Upper lobe of left lung (tissue), 6 donors: Measurements from ENCODE around the gene CPZ. TPM values are rescaled to one million over a fixed set of nuclear protein-coding genes. Genes with fewer than 3 reads are reported as not detected.

ENCODE experiments used
- ATAC-seq, 2 donors: fragments of 200-7000 bp; cut with Tn5 transposase; one replicate each; pipeline ENCODE4 v1.9.1; 2022; ENCODE audit warnings: mild to moderate bottlenecking in 2 of 2, moderate library complexity in 2 of 2; ENCODE audit not compliant: low FRiP score in 2 of 2
- DNase-seq, 2 donors: peaks; one replicate each; pipeline ENCODE4 v3.0.0-alpha.2; 2019 to 2020
- H3K27ac ChIP-seq, 4 donors: fragments of 200-600 bp; sonication (generic); one replicate each; pipeline ENCODE4 v1.5.1; 2016 to 2019
- H3K27me3 ChIP-seq, 4 donors: fragments of 200-600 bp; sonication (generic); one replicate each; pipeline ENCODE4 v1.5.1; 2017 to 2019
- H3K36me3 ChIP-seq, 4 donors: fragments of 200-600 bp; sonication (generic); one replicate each; pipeline ENCODE4 v1.5.1; 2016 to 2019
- H3K4me1 ChIP-seq, 4 donors: fragments of 200-600 bp; sonication (generic); one replicate each; pipeline ENCODE4 v1.5.1; 2018 to 2019
- H3K4me3 ChIP-seq, 4 donors: fragments of 200-600 bp; sonication (generic); one replicate each; pipeline ENCODE4 v1.5.1; 2017 to 2019; ENCODE audit warnings: mild to moderate bottlenecking in 2 of 4, moderate library complexity in 1 of 4
- H3K9me3 ChIP-seq, 4 donors: fragments of 200-600 bp; sonication (generic); one replicate each; pipeline ENCODE4 v1.5.1; 2018 to 2019
- EP300 ChIP-seq, 4 donors: sonication (generic); formaldehyde crosslinking; IDR thresholded peaks; one replicate each; pipeline ENCODE4 v1.5.1; 2017; ENCODE audit warnings: antibody characterized with exemption in 4 of 4, control low read depth in 2 of 4
- POLR2A ChIP-seq, 4 donors: fragments of 450-650 bp; IDR thresholded peaks; one replicate each; pipeline ENCODE4 v1.5.1; 2016 to 2017; ENCODE audit warnings: antibody characterized with exemption in 4 of 4, mild to moderate bottlenecking in 2 of 4
- POLR2AphosphoS5 ChIP-seq, 2 donors: sonication (generic); formaldehyde crosslinking; IDR thresholded peaks; one replicate each; pipeline ENCODE4 v1.5.1; 2017; ENCODE audit warnings: antibody characterized with exemption in 2 of 2
- WGBS, 2 donors: methylation state at CpG; one replicate each; pipeline ENCODE4 v1.1.5; 2017 to 2018; 5-methylcytosine and 5-hydroxymethylcytosine counted together
- total RNA-seq, 6 donors: library from RNA; depleted of rRNA in 4 of 6; stranded (reverse); fragments of >200 nt in 4 of 6; gene quantifications; one replicate each; pipeline versions ENCODE4 v1.1.0 to v1.2.1, GENCODE V29; 2016 to 2021
- TF ChIP-seq, protein P1 (sequence below), 6 experiments: fragments of 450-650 bp in 4 of 6; fragments of 200-600 bp in 2 of 6; sonication (generic) in 2 of 6; IDR thresholded peaks; one replicate each; pipeline ENCODE4 v1.5.1; 2016 to 2019; ENCODE audit warnings: antibody characterized with exemption in 6 of 6
- donor health status: DM: no; HTN: no; CAD: no; lungs with moderate emphysema.
- donor health status: DM: no; HTN: yes; CAD: no; lungs with severe emphysema.

CPZ gene
- total RNA-seq, 6 donors from 2014 or later = 0.78 to 8.6 (median 1.2) TPM; not detected in 2

DNA sequence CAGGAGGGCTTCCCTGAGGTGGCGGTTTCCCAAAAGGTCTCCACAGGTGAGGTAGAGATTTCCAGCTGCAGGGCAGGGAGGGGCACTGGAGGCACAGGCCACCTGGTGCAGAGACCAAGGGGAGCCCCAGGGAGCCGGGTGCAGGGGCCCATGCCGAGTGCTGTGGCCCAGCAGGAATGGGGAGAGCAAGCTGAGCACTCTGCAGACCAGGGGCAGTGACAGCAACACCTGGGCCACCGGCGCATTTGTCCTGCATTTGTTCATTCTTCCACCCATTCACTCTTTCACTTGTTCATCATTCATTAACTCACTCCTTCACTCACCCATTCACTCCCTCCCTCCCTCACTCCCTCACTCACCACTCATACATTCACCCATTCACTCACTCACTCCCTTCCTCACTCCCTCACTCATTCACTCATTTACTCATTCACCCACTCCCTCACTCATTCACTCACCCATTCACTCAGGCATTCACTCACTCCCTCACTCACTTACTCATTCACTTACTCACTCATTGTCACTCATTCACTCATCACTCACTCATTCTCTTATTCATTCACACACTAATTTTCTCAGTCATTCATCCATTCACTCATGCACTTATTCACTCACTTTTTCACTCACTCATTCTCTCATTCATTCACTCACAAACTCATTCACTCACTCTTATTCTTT, 16.3 kb downstream of the CPZ start:
- Histone ChIP-seq H3K27me3 (no peaks in the 10 kb centered on the region), H3K36me3 (no peaks in the 10 kb centered on the region), H3K27ac (no peak overlapping the region), H3K4me3 (no peak overlapping the region), H3K9me3 (no peaks in the 10 kb centered on the region), H3K4me1 (peaks cover 4 to 5% (median 4%) of the 10 kb centered on the region in 4 donors)
- ATAC-seq (no peak), DNase-seq (peak in 1 of 2 donors; percentile 30)
- 68 to 97% methylated on average over 4 to 5 of the region's 5 CpGs for WGBS, 2 donors
- TF ChIP-seq POLR2AphosphoS5 (IDR thresholded peaks at IDR 0.05) = no peak
- no peak for TF ChIP-seq POLR2A (IDR thresholded peaks at IDR 0.05)
- no peak for TF ChIP-seq EP300 (IDR thresholded peaks at IDR 0.05)
- TF ChIP-seq, protein P1, sequence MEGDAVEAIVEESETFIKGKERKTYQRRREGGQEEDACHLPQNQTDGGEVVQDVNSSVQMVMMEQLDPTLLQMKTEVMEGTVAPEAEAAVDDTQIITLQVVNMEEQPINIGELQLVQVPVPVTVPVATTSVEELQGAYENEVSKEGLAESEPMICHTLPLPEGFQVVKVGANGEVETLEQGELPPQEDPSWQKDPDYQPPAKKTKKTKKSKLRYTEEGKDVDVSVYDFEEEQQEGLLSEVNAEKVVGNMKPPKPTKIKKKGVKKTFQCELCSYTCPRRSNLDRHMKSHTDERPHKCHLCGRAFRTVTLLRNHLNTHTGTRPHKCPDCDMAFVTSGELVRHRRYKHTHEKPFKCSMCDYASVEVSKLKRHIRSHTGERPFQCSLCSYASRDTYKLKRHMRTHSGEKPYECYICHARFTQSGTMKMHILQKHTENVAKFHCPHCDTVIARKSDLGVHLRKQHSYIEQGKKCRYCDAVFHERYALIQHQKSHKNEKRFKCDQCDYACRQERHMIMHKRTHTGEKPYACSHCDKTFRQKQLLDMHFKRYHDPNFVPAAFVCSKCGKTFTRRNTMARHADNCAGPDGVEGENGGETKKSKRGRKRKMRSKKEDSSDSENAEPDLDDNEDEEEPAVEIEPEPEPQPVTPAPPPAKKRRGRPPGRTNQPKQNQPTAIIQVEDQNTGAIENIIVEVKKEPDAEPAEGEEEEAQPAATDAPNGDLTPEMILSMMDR (IDR thresholded peaks at IDR 0.05) = no peak

DNA sequence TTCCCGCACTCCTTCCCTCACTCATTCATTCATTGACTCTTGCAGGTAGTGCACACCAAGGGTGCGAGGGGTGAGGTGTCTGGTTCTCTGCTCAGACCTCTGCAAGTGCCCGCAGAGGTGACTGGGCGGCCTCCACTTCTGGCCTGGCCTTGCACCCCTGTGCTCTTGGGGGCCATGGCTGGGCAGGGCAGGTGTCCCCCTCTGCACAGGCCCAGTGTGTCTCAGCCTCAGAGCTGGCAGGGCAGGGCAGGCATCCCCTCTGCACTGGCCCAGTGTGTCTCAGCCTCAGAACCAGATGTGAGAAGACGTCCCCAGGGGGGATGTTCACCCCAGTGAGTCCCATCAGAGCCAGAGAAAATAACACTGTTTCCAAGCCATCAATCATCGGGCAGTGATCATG, 16.8 kb downstream of the CPZ start:
- DNase-seq (peak in 1 of 2 donors; percentile 22), ATAC-seq (no peak)
- Histone ChIP-seq H3K4me3 (no peak overlapping the region), H3K9me3 (no peaks in the 10 kb centered on the region), H3K27ac (no peak overlapping the region), H3K4me1 (peaks cover 4 to 5% (median 4%) of the 10 kb centered on the region in 4 donors), H3K27me3 (no peaks in the 10 kb centered on the region), H3K36me3 (no peaks in the 10 kb centered on the region)
- 89 to 99% methylated on average over 4 to 6 of the region's 6 CpGs for WGBS, 2 donors
- TF ChIP-seq EP300 (IDR thresholded peaks at IDR 0.05) (no peak), POLR2AphosphoS5 (IDR thresholded peaks at IDR 0.05) (no peak), POLR2A (IDR thresholded peaks at IDR 0.05) (no peak)
- TF ChIP-seq, protein P1 (IDR thresholded peaks at IDR 0.05) = no peak

DNA sequence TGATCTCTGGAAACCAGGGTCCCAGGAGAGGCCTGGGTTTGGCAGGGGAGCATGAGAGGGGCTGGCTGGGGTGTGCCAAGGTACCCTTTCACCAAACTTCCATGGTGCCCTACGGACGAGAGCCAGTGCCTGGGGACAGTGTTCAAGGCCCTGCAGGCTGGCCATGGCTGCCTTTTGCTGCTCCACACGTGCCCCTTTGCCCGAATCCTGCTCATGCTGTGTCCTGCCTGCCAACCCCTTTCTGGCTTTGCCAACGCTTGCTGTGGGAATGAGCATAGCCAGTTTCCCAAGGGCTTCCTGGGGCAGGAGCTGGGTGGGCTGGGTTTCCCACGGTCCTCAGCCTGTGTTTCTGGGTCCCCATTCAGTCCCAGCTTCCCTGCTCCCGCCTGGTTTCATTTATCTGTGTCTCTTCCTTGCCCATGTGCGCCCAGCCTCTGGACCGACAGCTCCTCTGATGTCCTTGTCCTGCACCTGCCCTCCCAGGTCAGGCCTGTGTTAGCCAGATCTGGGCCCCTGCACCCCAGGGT, 17.3 kb downstream of the CPZ start:
- H3K4me3 ChIP-seq = no peak overlapping the region
- WGBS, 2 donors = 76 to 86% methylated on average over 7 to 9 of the region's 9 CpGs
- no peaks in the 10 kb centered on the region for H3K9me3 ChIP-seq
- ATAC-seq = no peak
- peak in 1 of 2 donors; percentile 32 for DNase-seq
- TF ChIP-seq, protein P1 (IDR thresholded peaks at IDR 0.05) = no peak
- TF ChIP-seq EP300 (IDR thresholded peaks at IDR 0.05) (no peak), POLR2A (IDR thresholded peaks at IDR 0.05) (no peak), POLR2AphosphoS5 (IDR thresholded peaks at IDR 0.05) (no peak)
- no peaks in the 10 kb centered on the region for H3K36me3 ChIP-seq
- H3K4me1 ChIP-seq = peaks cover 4 to 5% (median 4%) of the 10 kb centered on the region in 4 donors
- H3K27ac ChIP-seq = no peak overlapping the region
- no peaks in the 10 kb centered on the region for H3K27me3 ChIP-seq

DNA sequence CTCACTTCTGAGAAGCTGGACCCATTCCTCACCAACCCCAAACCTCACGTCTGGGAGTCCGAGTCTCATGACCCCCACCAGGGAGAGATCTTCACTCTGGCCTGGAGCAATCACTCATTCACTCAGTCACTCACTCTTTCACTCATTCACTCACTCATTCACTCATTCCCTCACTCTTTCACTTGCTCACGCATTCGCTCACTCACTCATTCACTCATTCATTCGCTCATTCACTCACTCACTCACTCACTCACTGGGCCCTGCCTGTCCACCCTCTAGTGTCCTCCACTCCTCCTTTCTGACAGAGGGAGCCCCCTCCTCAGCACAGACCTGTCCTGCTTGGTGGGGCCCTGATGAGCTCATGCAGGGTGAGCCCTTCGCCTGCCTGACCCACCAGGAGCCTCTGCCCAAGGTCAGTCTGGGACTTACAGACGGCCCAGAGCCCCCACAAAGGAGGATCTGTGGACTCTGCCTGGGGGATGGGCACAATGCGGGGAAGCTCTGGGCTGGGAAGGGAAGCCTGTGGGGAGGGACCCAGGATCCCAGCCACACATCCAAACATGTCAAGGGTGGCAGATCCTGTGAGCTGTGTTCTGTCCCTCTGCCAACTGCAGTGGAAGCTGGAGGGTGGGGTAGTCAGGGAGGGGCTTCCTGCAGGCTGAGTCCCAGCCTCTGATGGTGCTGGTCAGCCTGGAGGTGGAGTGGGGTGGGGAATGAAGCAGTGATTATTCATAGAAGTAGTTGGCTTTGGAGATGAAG, 18.5 kb downstream of the CPZ start:
- Histone ChIP-seq H3K9me3 (no peaks in the 10 kb centered on the region), H3K4me3 (no peak overlapping the region), H3K27ac (no peak overlapping the region), H3K27me3 (no peaks in the 10 kb centered on the region), H3K4me1 (peaks cover 4 to 5% (median 4%) of the 10 kb centered on the region in 4 donors), H3K36me3 (no peaks in the 10 kb centered on the region)
- no peak for TF ChIP-seq EP300 (IDR thresholded peaks at IDR 0.05)
- TF ChIP-seq POLR2A (IDR thresholded peaks at IDR 0.05) = no peak
- TF ChIP-seq, protein P1 (IDR thresholded peaks at IDR 0.05) = no peak
- no peak for TF ChIP-seq POLR2AphosphoS5 (IDR thresholded peaks at IDR 0.05)
- ATAC-seq (no peak), DNase-seq (peak in 1 of 2 donors; percentile 10)
- WGBS, 2 donors = 73 to 81% methylated on average over 6 to 7 of the region's 8 CpGs
